ENCODE measurements around the gene ST6GALNAC4. TPM values are rescaled to one million over a fixed set of nuclear protein-coding genes. Genes with fewer than 3 reads are reported as not detected.
A peak's percentile ranks its signal among the peaks of the same experiment; 100 is the strongest.

Gene ST6GALNAC4
- total and polyA plus RNA-seq, 10 of the 15 experiments (the other 5 are each of a cell fraction or from before 2014, with no cell fraction given) = 4.2 to 63.2 (median 35.2) TPM

GRCh38 chr9:127917603-127918002, 762 bp upstream of the ST6GALNAC4 start (continued):
- TF ChIP-seq SPI1 (IDR thresholded peaks at IDR 0.05; ENCODE audit: borderline replicate concordance, insufficient read depth, low read depth, low read length) = peak; percentile 81
- no peak for TF ChIP-seq RFX5 (IDR thresholded peaks at IDR 0.05; ENCODE audit: low read depth, low read length)

- TSS peak; percentile 83 for BruUV-seq (replicated peaks)
- Histone ChIP-seq H3K4me2 (ENCODE audit: control insufficient read depth, insufficient read depth) (peak overlapping the region; percentile 98), H3K27me3 (replicated peaks in 1 of 2; ENCODE audit: control insufficient read depth in 2 of 2, insufficient read depth in 2 of 2, low read length in 1 of 2) (no peaks in the 10 kb centered on the region), H3K4me1 (ENCODE audit: control insufficient read depth, insufficient read depth, low read length) (peaks cover 45% of the 10 kb centered on the region), H3K9ac (ENCODE audit: control insufficient read depth, insufficient read depth, low read length) (peak overlapping the region; percentile 97), H3K4me3 (peak overlapping the region; percentile 95), H2AFZ (ENCODE audit: control insufficient read depth, low read depth, low read length) (peak overlapping the region; percentile 74), H3K36me3 (ENCODE audit: control insufficient read depth in 2 of 2, insufficient read depth in 2 of 2, low read length in 1 of 2) (peaks cover 7 to 8% of the 10 kb centered on the region in 2 experiments; a peak in 2 of 4 replicates), H3K79me2 (ENCODE audit: control insufficient read depth, insufficient read depth, low read length) (peaks cover 31% of the 10 kb centered on the region), H4K20me1 (ENCODE audit: control insufficient read depth, insufficient read depth) (no peaks in the 10 kb centered on the region), H3K9me3 (replicated peaks; ENCODE audit: control insufficient read depth, insufficient read depth, low read length) (no peaks in the 10 kb centered on the region), H3K27ac (ENCODE audit: control insufficient read depth, insufficient read depth) (peak overlapping the region; percentile 98)
- in situ Hi-C loops (cut with MboI) = loop anchor here (5.0 kb wide), 1 partner anchor 324 kb away; no protein-coding TSS in a partner anchor
- 1% methylated on average over 27 of the region's 27 CpGs for WGBS (ENCODE audit: insufficient coverage, insufficient replicate concordance, low lambda C conversion rate, missing lambda C conversion rate)
- ChIA-PET CTCF (interaction anchor here (0.5 to 9.9 kb wide), 12 partner anchors 10 to 341 kb away, joined by 3 to 91 read pairs (median 8); partner anchors contain the start of genes CDK9 and TOR2A), POLR2A (interaction anchor here (0.5 to 6.9 kb wide), 20 partner anchors 14 to 344 kb away, joined by 3 to 166 read pairs (median 4); partner anchors contain the start of genes CDK9, FPGS, PIP5KL1 and SH2D3C), SMC1A (ENCODE audit: uncharacterized antibody, unreplicated experiment) (interaction anchor here (1.1 to 5.8 kb wide), 8 partner anchors 11 to 181 kb away, joined by 3 to 37 read pairs (median 6); partner anchors contain the start of genes FPGS, ST6GALNAC6 and TOR2A), RAD21 (ENCODE audit: unreplicated experiment) (interaction anchor here (0.6 to 8.2 kb wide), 28 partner anchors 14 to 975 kb away, joined by 3 to 92 read pairs (median 4); partner anchors contain the start of genes CDK9, FPGS, NAIF1 and SH2D3C)
- DNase-seq (ENCODE audit: low read depth, low spot score) (no peak), ATAC-seq (peak; percentile 37), FAIRE-seq (peak; percentile 91)
- intact Hi-C loops (cut with micrococcal nuclease; ENCODE audit: unreplicated experiment) = loop anchor here (5.0 kb wide), 3 partner anchors 34 to 199 kb away; partner anchors contain the start of genes FPGS, PTRH1 and TTC16
- no peak for TF ChIP-seq KAT2A (conservative IDR thresholded peaks at IDR 0.05; ENCODE audit: control insufficient read depth, low read depth, low read length)
- no peak; the same call in 1 of the 2 replicates for TF ChIP-seq EED (IDR thresholded peaks at IDR 0.05; ENCODE audit: low read depth)
- TF ChIP-seq PAX5 (IDR thresholded peaks at IDR 0.05; ENCODE audit: borderline replicate concordance, low read depth, low read length) = peak; percentile 51; the same call in 1 of the 2 replicates
- TF ChIP-seq ZNF207 (IDR thresholded peaks at IDR 0.05; ENCODE audit: borderline replicate concordance) = no peak
- TF ChIP-seq CEBPZ (IDR thresholded peaks at IDR 0.05; ENCODE audit: low read depth, low read length) = no peak
- TF ChIP-seq POLR2AphosphoS5 (IDR thresholded peaks at IDR 0.05; ENCODE audit: low read length) = peak; percentile 81
- TF ChIP-seq ZBTB40 (IDR thresholded peaks at IDR 0.05; ENCODE audit: borderline replicate concordance) = no peak
- TF ChIP-seq TCF7 (IDR thresholded peaks at IDR 0.05; ENCODE audit: borderline replicate concordance) = no peak
- TF ChIP-seq MEF2B (IDR thresholded peaks at IDR 0.05; ENCODE audit: partially characterized antibody, poor library complexity, severe bottlenecking) = peak; percentile 69
- TF ChIP-seq SIX5 (IDR thresholded peaks at IDR 0.05; ENCODE audit: low read depth, low read length, severe bottlenecking) = no peak
These were observed 781 bp downstream of the ST6GALNAC4 start for GRCh38 chr9:127915801-127916719.
